Posterior cingulate gyrus (tissue), 11 donors: Measurements from ENCODE around the gene FARP1.
"Not testable (repeated sequence)": the region's sequence is repeated elsewhere in the genome, so short reads cannot be mapped to it uniquely, and the experiment has no call there.

Experiments
- DNase-seq, 10 donors: peaks; one replicate each; pipeline versions ENCODE4 v3.0.0 to v3.0.0-alpha.2; 2020 to 2021; ENCODE audit warnings: mixed read lengths in 3 of 10
- intact Hi-C: fragments of 100-400 bp; cut with DNase I; formaldehyde crosslinking; loops from one replicate; pipeline ENCODE4 v1.15.1; 2023

The FARP1 gene

GRCh38 chr13:98253526-98253925 is 110.6 kb downstream of the FARP1 start:
- DNase-seq, result no peak
- intact Hi-C loops, result no loop called here

- intact Hi-C loops, result no loop called here
- DNase-seq, result peak in 1 of 10 donors; percentile 19
These were observed 111.6 kb downstream of the FARP1 start for GRCh38 chr13:98254513-98254912.

GRCh38 chr13:98258226-98258625 is 115.3 kb downstream of the FARP1 start:
- intact Hi-C loops, result no loop called here
- DNase-seq, result no peak

- intact Hi-C loops, result no loop called here
- DNase-seq, result no peak
These were observed 117.7 kb downstream of the FARP1 start for GRCh38 chr13:98260357-98261164.

- intact Hi-C loops, result no loop called here
- DNase-seq, result no peak
These were observed 118.3 kb downstream of the FARP1 start for GRCh38 chr13:98261165-98261702.

GRCh38 chr13:98262292-98262691 is 119.4 kb downstream of the FARP1 start:
- no peak for DNase-seq
- intact Hi-C loops, result no loop called here

- intact Hi-C loops, result no loop called here
These were observed 120.9 kb downstream of the FARP1 start for GRCh38 chr13:98263841-98264240.

GRCh38 chr13:98264877-98265276 is 122.0 kb downstream of the FARP1 start:
- no peak for DNase-seq
- intact Hi-C loops, result no loop called here

More at GRCh38 chr13:98263841-98264240, 120.9 kb downstream of the FARP1 start:
- DNase-seq, result no peak

- intact Hi-C loops, result no loop called here
- DNase-seq, result no peak
These were observed 123.0 kb downstream of the FARP1 start for GRCh38 chr13:98265692-98266551.

- DNase-seq, result no peak
- intact Hi-C loops, result no loop called here
These were observed 124.4 kb downstream of the FARP1 start for GRCh38 chr13:98267080-98267912.

- intact Hi-C loops, result no loop called here
These were observed 126.5 kb downstream of the FARP1 start for GRCh38 chr13:98269386-98269785.

GRCh38 chr13:98270819-98271218 is 127.9 kb downstream of the FARP1 start:
- intact Hi-C loops, result no loop called here
- DNase-seq, result no peak

More at GRCh38 chr13:98269386-98269785, 126.5 kb downstream of the FARP1 start:
- DNase-seq, result no peak

GRCh38 chr13:98271646-98272045 is 128.8 kb downstream of the FARP1 start:
- DNase-seq, intact Hi-C loops: not testable (repeated sequence)

GRCh38 chr13:98272549-98272948 is 129.7 kb downstream of the FARP1 start:
- DNase-seq, result no peak

GRCh38 chr13:98273067-98273823 is 130.4 kb downstream of the FARP1 start:
- DNase-seq, result no peak
- intact Hi-C loops, result no loop called here

More at GRCh38 chr13:98272549-98272948, 129.7 kb downstream of the FARP1 start:
- intact Hi-C loops, result no loop called here

GRCh38 chr13:98273824-98274742 is 131.2 kb downstream of the FARP1 start:
- DNase-seq, result no peak
- intact Hi-C loops, result no loop called here

GRCh38 chr13:98274921-98275487 is 132.1 kb downstream of the FARP1 start:
- intact Hi-C loops, result no loop called here
- no peak for DNase-seq

GRCh38 chr13:98275681-98276171 is 132.8 kb downstream of the FARP1 start:
- intact Hi-C loops, result no loop called here
- DNase-seq, result no peak
